Gastroesophageal sphincter (tissue), 3 donors: ENCODE measurements around the gene EPHA8.

Source experiments
- POLR2A ChIP-seq, 2 donors: fragments of 450-650 bp; IDR thresholded peaks; one replicate each; pipeline ENCODE4 v1.6.1; 2017; ENCODE audit warnings: antibody characterized with exemption in 2 of 2, mild to moderate bottlenecking in 2 of 2, moderate library complexity in 1 of 2
- TF ChIP-seq, protein P1 (sequence below), 4 experiments: fragments of 200-600 bp in 2 of 4; fragments of 450-650 bp in 2 of 4; sonication (generic) in 1 of 4; IDR thresholded peaks; one replicate each; pipeline ENCODE4 v1.5.1; 2017 to 2019; ENCODE audit warnings: antibody characterized with exemption in 4 of 4, mild to moderate bottlenecking in 2 of 4, moderate library complexity in 2 of 4

DNA sequence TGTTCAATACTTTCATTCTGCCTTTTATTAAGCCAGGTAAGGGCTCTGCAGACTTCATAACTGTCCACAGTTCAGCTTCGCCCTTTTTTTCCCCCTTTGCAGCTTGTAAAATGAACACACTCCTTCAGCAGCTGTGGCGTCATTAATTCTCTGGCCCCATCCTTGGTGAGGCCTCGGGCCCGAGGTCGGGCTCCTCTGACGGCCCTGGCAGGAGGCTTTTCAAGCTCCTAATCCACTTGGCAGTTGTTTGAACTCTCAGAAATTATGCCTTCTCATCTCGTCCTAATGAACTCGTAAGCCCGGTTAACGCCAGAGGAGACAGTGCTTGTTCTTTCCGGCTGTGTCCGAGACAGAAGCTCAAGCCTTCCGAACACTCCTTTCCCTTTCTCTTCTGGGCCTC lies 18.1 kb upstream of the EPHA8 start:
- TF ChIP-seq, protein P1, sequence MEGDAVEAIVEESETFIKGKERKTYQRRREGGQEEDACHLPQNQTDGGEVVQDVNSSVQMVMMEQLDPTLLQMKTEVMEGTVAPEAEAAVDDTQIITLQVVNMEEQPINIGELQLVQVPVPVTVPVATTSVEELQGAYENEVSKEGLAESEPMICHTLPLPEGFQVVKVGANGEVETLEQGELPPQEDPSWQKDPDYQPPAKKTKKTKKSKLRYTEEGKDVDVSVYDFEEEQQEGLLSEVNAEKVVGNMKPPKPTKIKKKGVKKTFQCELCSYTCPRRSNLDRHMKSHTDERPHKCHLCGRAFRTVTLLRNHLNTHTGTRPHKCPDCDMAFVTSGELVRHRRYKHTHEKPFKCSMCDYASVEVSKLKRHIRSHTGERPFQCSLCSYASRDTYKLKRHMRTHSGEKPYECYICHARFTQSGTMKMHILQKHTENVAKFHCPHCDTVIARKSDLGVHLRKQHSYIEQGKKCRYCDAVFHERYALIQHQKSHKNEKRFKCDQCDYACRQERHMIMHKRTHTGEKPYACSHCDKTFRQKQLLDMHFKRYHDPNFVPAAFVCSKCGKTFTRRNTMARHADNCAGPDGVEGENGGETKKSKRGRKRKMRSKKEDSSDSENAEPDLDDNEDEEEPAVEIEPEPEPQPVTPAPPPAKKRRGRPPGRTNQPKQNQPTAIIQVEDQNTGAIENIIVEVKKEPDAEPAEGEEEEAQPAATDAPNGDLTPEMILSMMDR (IDR thresholded peaks at IDR 0.05): no peak
- TF ChIP-seq POLR2A (IDR thresholded peaks at IDR 0.05): no peak
